NCI-H524 (cell line): ENCODE measurements around the gene RBP2.

ENCODE experiments used
- DNase-seq, 2 experiments: peaks; one replicate each; lab custom pipeline; 2025; lab: John Stamatoyannopoulos, UW

RBP2 gene

DNA sequence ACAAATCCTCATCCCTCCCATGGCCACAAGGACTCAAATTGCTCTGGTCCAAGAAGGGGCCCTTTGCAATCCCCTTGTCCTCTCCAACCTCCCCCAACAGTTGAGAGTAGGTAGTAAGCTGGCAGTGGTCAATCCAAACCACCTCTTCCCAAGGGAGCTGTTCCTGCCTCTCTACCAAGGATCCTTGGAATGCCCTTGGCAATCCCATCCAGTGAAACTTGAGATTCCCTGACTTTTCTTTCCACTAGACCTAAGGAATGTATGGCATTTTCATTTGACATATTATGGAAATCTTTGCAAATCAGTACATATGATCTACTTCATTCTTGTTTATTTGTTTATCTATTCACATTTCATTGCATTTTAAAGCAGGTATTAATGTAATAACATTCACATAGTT lies 4.8 kb upstream of the RBP2 start:
- no peak for DNase-seq

DNA sequence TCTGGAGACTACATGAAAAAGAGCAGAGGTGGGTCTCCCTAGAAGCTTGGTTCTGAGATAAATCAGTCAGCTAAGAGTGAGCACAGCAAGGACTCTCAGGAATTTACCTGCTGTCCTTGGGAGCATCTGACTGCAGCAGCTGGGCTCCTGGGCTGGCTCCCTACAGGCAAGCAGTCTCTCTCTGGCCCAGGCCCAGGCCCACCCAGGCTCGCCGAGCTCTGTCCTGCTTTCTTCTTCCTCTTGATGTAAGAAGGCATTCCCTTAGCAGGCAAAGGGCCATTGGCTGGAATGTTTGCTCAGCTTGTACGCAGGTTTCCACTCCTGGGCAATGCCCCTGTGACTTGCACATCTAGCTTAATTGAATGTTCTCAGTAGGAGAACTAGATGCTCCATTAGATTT lies 4.3 kb upstream of the RBP2 start:
- DNase-seq = no peak

DNA sequence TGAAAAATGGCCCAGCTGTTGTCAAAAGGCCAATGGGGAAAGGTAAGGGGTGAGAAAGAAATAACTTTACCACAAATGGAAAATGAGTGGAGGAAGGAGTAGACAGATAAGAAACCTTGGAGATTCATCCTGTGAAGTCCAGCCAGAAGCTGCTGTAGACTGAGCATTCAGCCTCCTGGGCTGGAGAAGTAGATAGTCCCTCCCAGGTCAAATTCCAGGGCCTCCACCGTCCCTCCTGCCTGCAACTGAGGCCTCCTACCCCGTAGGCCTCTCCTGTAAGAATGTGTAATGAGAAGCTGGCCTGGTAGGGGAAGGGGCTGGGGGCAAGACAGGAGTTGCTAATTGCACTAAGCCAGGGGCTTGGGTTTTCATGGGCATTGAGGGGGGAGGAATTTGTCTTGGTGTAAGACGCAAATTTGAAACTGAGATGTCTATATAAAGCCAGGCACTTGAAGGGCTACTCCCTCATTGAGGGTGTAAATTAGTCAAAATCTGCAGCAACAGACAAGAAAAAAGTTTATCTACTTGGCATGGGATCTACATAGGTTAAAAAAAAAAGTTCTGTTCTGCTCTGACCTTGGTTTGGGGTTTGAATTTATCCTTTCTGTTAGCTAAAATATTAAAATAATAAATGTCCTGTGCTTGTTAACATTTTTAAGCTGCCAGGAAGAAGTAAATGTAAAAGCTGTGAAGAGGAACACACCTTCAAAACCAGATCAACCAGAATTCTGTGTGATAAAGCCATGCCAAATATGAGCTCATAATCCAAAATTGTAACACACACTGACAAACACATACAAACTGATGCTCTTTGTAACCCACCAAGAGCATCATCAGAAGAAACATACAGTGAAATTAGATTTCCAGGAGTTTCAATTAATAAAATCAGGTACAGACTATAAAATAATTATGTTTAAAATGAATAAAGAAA lies 1.7 kb upstream of the RBP2 start:
- no peak for DNase-seq

DNA sequence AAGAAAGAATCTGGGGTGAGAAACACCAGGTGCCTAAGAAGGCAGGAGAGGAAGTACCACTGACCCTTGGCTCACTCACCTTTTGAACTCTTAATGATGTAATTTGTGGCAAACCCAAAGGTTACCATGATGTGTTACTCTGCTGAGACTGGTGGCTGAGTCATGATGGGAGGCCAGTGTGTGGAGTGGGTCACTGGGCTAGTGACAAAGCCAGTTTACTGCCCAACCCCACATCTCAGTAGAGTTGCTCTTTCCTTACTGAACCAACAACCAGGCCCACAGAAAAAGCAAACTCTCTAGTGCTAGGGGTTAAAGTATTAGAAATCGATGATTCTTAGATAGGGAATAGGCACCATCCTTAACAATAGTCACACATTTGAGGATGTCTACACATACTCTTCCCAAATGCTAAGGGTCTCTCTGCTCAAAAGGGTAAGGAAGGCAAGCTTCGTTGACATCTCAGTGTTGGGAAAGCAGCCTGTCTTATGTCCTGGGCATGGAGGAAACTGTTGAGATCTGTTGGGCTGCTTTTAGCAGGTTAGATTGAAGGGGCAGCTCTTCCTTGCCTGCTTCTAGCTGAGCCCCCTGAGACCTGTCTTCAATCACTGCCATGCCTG lies 3.1 kb downstream of the RBP2 start:
- DNase-seq = no peak

DNA sequence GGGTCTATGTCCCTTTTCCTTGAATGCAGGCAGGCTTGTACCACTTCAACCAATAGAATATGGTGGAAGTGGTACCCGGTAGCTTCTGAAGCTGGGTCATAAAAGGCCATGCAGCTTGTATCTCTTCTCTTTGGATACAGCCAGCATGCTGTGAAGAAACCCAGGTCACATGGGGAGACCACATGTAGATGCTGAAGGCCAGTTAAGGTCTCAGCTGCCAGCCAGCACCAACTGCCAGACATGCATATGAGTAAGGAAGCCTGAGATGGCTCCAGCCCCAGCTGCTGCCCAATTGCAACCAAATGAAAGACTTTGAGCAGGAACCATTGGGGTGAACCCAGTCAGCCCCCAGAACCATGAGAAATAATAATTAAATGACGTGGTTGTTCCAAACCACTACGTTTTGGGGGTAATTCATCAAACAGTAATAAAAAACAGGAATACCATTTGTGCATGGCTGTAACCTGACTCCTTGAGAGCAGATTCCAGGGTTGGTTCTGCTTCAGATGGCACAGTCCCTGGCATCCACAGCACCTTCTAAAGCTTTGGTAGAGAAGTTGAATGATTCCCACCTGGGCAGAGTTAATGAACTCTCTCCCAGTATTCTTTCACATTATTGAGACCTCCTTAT lies 3.8 kb downstream of the RBP2 start:
- no peak for DNase-seq

DNA sequence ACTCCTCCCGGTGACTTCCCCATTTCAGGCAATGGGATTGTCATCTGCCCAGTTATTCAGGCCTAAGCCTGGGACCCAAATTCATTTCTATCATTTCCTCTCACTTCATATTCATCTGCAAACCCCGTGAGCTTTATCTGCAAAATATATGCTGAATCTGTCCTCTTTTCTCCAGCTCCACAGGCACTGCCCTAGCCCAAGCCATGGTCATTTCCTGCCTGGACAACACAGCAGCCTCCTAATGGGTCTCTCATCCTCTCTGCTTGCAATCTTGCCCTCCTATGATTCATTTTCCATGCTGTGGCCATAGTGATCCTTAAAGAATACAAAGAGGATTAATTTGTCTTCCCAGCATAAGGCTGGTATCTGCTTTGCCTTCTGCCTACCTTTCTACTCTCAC lies 6.1 kb downstream of the RBP2 start:
- peak in 1 of 2 experiments; percentile 55 for DNase-seq

DNA sequence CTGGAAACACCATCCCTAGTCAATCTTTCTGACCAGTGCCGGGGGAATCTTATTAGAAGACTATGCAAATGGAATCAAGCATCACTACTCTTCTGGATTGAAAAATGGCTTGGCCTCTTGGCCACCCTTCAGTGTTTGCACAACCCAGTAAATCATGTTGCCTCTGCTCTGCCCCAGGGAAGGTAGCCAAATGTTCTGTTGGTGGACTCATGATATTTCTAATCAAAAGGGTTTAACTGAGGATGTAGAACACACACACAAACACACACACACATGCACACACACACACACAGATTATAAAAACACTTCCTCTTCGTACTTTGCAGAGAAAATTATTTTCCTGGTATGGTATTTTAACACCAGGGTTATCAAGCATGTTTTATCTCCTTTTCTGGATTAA lies 7.9 kb downstream of the RBP2 start:
- DNase-seq = no peak

DNA sequence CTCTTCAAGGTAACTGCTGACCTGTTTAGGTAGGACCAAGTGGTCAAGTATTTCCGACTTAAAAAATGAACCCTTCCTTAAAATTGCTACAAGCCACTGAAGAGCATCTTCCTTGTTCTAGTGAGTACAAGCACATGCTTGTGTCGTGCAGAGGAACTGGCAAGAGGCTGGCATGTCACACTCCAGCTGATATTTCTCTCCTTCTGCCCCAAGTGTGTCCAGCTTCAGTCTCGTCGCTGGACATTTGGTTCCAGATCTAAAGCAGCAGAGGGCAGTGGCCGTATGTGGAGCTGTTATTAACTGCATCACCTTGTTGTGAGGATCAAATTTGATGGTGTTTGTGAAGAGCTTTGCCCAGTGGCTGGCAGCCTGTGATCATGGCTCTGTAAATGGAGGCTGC lies 10.0 kb downstream of the RBP2 start:
- no peak for DNase-seq

DNA sequence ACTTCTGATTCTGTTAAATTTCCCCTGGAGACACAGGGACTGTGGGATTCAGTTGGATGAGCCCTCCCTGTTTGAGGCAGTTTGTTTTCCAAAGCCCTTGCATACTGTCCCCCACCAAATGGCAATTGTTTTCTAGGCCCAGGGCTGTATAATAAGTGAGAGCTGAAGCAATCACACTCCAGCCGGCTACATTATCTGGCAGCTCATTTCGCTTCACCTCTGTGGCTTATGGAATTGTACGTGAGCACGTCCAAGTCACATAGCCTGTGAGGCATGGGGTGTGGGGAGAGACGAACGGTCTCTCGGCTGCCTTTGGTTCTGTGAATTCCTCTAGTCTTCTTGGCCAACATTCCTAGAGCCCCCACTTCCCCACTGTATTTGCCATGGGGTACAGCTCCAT lies 10.7 kb downstream of the RBP2 start:
- no peak for DNase-seq

DNA sequence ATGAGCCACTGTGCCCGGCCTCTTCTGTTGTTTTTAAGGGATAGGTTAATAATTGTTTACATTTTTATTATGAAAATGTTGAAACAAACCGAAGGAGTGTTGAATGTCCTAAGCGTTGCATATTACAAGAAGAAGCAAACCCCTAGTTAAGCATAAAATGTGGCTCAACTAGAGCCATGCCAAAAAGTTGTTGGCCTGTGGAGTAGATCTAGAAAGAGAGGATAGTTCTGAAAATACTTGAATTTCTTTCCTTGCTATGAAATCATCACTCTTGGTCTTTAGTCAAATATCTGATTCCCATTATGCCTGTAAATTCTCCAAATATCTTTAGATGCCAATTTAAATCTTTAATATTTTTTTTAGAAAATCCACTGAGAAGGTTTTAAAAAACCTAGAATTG lies 12.8 kb downstream of the RBP2 start:
- DNase-seq = no peak

DNA sequence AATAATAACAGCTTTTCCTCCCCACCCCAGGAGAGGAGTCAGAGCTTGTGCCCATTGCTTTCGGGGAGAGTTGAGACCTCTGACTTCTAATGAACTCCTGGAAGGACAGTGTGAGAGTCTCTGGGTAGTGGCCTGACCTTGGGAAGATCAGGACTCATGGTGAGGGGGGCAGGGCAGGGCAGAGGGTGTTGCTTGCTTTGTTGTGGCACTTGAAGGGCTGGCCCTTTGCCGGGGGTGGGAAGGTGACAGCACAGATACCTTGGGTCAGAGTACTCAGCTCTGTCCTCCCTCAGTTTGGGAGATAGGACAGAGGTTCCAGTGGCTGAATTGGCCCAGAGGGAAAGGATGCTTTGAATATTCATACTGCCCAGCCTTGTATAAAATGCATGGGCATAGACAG lies 15.8 kb downstream of the RBP2 start:
- no peak for DNase-seq

DNA sequence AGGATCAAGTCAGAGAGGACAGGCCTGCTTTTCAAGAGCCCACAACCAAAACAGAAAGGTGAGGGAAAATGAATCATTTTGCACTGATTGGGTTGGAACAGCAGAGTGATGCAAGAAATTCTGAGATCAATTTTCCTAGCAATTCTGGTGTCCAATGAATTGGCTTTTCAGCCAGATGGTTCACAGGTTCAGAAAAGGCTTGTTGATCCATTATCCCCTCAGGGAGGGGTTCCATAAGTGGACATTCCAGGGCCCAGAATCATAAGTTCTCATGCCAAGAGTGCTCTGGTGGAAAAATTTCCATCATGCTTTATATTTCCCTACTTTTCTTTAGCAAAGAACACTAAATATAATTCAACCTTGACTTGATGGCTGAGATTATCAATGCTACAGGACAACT lies 16.2 kb downstream of the RBP2 start:
- no peak for DNase-seq

DNA sequence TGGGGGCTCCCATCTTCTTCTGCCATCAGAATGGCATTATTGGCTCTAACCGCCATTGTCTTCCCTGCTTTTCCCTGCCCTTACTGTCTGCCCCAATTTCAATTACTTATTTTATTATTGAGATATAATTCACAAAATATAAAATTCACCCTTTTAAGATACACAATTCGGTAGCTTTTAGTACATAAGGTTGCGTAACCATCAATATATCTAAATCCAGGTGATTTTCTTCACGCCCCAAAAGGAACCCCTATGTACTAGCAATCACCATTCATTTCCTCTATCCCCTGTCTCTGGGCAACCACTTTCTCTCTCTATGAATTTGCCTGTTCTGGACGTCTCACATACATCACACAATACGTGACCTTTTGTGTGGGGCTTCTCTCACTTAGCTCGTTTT lies 18.0 kb downstream of the RBP2 start:
- DNase-seq = no peak

DNA sequence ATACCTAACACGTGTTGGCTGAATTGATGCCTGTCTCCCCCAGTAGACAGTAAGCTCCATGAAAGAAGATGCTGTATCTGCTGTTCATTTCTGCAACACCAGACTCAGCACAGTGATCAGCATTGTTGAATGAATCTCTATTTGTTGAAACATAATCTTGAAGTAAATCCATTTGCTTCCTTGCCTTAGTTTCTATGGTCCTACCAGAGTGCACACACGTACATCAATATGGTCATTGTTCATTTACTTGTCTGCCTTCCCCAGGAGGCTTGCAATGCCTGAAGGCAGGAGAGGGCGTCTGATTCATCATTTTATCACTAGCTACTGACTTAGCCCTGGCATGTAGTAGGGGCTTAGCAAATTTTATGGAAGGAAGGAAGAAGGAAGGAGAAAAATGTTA lies 19.2 kb downstream of the RBP2 start:
- no peak for DNase-seq

DNA sequence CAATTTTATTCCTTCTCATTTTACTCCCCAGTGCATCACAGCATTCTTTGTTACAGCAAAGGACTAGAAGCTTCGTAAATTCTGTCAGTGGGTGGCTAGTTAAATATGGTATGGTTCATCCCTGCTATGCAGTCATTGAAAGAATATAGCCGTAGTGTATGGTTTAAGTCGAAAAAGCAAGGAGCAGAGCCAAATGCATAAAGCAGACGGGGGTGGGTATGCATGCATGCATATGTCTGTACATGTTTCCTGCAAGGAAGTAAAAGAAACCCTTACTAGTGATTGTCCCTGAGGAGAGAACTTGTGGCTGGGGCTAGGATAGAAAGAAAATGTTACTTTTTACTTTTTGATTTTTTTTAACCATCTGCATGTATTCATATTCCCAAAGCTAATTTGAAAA lies 19.9 kb downstream of the RBP2 start:
- DNase-seq = no peak

DNA sequence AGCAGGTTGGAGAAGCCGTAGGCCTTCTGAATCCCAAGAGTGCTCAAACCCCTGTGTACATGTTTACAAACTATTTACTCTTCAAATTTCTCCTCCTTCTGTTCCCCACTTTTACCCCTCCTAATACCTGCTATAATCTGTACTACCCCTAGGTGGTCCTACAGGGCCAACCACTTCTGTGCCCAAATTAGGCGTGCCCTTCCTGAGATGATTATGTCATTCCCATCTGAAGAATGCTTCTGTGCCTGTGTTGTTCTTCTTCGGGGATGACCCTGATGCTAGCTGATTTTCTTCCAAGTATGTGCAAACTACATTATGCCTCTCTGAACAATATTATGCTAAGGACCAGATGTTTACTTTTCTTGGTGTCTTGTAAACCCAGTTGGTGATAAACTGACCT lies 20.5 kb downstream of the RBP2 start:
- DNase-seq = peak in 1 of 2 experiments; percentile 64

DNA sequence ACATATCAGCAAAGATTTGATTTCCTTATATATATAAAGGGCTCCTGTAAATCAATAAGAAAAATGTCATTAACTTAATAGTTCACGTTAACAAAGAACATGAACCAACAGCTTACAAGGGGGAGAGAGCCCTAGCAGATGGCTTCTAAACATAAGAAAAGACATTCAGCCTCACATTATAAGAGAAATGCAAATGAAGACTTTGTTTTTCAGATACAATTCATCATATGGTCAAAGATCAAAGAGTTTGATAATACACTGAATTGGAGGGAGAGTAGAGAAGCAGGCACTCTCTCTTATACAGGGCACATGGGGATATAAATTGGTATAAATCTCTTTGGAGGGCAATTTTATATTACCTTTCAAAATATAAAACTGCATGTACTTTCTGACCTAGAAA lies 21.1 kb downstream of the RBP2 start:
- DNase-seq = no peak

DNA sequence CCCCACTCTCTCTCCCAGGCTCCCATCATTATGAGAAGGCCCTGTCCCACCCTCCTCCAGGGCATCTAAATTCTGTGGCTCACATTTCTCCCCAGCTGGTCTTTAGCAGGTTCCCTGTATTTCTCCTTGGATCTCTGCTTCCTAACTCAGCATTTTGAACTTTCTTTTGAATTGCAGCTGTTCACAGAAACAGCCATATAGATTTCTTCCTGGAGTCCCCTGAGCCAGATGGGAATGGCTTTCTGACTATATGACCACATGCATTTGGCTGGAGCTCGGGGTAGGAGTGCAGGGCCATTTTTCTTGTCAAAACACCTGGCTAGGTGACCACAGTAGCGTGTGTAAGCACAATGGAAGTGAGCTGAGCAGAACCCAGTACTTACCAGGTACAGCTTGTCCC lies 22.0 kb downstream of the RBP2 start:
- no peak for DNase-seq

DNA sequence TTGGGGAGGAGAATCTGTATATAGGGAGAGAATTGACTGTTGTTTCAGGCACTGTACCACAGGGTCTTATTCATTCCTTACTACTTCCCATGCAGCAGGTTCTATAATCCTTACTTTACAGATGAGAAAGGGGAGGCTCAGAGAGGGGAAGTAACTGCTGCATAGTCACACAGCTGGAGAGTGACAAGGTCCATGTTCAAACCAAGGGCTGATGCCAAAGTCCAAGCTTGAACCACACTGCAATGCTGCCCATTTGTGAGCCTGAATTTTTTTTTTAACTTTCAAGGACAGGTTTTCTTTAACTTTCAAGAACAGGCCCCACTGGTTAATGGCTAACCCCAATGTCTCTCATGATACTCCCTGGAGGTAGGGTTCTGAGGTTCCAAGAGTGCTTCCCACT lies 26.2 kb downstream of the RBP2 start:
- DNase-seq = no peak

DNA sequence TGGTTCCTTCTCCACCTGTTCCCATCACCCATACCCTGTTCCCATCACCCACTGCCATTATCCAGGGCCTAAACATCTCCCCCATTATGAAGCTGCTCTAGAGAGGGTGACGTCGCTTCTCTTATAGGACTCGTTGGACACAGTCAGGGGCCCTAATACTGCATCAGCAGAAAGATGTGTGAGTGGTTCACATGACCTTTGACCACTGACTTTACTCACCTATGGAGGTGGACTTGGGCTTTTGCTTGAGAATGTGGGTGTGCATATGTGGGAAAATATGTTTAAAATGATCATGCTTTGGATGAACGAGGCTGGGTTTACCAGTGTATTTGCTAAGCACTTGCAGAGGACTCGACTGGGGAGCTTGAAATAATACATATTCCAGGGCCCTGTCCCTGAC lies 26.8 kb downstream of the RBP2 start:
- DNase-seq = no peak

DNA sequence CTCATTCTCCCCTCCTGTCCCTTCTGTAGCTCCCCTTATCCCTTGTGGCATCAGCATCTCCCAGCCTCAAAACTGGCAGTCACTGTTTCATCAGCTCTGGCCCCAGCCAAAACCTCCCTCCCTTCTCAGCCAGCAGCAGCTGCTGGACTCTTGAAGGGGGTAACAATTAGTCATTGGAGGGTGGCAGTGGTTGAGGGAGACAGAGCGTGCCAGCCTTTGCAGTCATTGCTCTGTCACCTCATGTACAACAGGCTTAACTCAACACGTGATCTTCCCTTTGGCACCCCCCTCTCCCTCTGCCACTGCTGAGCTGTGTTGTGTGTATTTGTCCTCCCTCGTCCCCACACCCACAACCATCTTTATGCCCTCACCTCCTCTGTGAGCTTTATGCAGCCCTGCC lies 28.2 kb downstream of the RBP2 start:
- DNase-seq = peak; percentile 52 to 84

DNA sequence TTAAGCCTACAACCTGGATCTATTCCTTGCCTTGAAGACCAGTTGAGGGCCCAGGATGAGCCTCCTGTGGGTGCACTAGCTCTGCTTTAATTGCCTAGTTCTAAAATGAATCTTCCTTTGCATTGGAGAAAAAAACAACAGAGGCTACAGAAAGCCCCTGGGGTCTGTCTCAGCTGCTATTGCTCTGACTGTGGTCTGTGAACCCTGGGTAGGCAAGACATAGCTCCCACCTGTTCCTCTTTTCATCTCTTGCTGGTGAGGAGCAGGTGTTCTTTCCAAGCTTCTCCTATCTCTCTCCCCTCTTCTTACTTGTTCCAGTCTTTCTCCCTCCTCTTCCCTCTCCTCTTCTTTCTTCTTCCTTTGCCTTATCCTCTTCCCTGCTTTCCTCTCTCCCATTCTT lies 28.8 kb downstream of the RBP2 start:
- DNase-seq = peak in 1 of 2 experiments; percentile 25

DNA sequence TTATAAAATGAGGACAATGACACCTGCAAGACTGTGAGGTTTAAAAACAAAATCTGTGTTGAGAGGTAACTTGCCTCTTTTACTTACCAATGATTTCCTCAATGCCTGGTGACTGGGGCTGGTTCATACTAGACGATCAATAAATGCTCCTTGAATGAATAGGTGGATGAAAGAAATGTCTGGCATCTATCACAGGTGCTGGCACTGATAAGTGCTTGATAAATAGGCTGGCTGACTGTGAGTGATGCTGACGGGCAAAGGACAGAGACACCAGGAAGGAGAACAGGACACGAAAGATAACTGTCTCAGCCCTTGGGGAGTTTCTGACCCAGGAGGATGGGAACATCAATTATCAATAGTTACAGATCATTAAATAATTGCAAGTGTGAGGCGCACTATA lies 31.9 kb downstream of the RBP2 start:
- no peak for DNase-seq
